GM18508 (cell line): ENCODE results near the gene GNG7.
"Not testable (repeated sequence)": the region's sequence is repeated elsewhere in the genome, so short reads cannot be mapped to it uniquely, and the experiment has no call there.

Experiments used
- ATAC-seq: cut with Tn5 transposase; IDR thresholded peaks from one replicate; pipeline ENCODE4 v1.9.1; 2021; ENCODE audit warnings: moderate number of reproducible peaks; ENCODE audit not compliant: insufficient read depth, unreplicated experiment

The GNG7 gene

DNA sequence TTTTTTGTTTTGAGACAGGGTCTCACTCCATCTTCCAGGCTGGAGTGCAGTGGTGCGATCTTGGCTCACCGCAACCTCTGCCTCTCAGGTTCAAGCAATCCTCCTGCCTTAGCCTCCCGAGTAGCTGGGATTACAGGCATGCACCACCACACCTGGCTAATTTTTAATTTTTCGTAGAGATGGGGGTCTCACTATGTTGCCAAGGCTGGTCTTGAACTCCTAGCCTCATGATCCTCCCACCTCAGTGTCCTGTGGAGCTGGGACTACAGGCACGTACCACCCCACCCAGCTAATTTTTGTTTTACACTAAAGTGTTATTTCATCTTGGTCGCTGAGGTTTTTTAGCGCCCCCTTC lies 93.5 kb downstream of the GNG7 start:
- not testable (repeated sequence) for ATAC-seq

DNA sequence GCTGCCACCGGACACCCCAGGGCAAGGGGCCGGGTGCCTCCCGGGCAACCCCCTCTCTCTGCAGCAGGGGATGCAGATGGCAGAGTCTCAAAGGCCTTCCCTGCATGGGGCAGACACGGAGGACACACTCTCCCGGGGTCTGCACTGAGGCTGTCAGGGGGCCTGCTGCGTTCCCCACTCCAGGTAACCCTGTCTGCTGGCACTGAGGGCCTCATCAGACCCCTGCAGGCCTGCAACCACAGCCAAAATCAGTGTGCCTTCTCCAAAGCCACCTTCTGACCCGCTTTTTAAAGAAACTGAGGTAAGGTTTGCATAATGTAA lies 93.9 kb downstream of the GNG7 start:
- ATAC-seq, result no peak

DNA sequence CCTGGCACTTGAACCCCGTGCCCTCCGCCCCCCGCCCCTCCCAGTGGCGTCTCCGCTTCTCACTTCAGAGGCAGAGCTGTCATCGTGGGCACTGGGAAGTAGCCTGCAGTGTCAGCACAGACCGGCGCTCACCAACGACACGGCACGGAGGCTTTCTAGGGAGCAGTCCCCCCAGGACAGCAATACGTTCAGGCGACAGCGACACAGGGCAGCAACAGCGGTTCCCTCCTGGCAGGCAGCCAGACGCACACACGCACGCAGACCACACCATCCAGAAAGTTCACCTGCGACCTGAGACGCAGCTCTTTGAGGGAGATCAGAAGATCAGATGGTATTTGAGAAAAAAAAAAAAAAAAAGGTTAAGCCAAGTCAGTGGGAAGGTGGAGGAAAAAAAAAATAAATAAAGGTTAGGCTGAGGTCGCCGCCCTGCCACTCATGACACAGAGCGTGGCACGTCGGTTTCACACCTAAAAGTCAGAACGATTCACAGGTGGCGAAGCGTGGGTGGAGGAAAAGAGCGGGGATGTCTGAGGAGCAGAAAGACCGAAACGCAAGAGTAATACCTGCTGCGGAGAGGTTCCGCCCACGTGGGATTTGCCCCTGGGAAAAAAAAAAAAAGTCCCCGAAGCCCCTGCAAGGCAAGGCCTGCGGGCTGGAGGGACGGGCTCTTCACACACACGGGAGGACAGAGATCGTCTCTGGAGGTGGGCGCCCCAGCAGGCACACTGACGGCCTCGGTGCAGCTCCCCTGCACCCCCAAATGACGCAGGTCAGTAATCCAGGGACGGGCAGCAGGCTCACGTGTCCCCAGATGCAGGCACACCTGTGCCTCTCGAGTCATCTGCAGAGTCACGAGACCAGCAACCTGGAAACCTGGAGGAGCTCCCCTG lies 94.5 kb downstream of the GNG7 start:
- ATAC-seq, result no peak

- ATAC-seq, result not testable (repeated sequence)
These were observed 95.7 kb downstream of the GNG7 start for GRCh38 chr19:2606774-2607173.

DNA sequence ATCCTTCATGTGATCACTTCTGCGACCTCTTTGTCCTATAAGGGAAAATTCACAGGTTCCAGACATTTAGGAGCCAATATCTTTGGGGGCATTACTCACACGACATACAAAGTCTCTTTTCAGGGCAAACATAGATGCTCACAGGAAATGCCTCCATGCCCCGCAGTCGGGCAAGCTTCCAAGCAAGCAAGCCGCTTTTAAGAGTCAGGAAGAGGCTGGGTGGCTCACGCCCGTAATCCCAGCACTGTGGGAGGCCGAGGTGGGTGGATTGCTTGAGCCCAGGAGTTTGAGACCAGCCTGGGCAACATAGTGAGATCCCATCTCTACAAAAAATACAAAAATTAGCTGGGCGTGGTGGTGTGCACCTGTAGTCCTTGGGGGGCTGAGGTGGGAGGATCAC lies 96.6 kb downstream of the GNG7 start:
- ATAC-seq, result not testable (repeated sequence)

DNA sequence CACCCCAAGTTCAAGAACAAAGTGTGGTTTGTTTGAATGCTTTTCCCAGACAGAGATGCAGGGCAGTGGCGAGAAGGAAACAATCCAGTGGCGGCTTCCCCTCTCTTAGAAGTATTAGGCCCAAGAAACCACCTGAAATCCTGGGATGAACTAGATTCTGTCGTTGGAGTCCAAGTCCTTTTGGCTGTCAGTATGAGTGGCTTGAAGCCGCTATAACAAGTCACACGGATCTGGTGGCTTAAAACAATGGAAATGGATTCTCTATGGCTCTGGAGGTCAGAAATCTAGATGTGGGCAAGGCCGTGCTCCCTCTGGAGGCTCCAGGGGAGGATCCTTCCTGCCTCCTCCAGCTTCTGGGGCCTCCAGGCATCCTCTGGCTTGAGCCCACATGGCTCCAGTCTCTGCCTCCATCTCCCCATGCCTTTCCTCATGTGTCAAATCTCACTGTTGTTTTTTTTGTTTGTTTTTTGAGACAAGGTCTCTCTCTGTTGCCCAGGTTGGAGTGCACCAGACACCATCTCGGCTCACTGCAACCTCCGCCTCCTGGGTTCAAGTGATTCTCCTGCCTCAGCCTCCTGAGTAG lies 97.7 kb downstream of the GNG7 start:
- no peak for ATAC-seq

DNA sequence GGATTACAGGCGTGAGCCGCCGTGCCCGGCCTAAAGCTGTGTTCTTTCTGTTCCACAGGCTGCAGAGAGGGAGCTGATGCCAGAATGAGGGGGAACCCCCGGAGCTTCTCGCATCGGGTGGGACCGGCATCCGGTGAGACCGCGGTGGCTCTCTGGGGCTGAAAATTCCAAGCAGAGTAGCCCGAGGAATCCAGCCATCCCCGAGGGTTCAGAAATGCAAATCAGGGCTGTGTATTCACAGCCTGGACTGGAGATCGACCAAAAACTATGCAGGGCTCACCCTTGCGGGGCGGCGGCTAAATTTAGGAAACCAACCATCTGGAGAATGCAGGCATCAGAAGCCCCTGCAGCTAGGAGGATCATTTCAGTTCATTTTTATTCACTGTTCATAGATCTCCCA lies 99.2 kb downstream of the GNG7 start:
- no peak for ATAC-seq

DNA sequence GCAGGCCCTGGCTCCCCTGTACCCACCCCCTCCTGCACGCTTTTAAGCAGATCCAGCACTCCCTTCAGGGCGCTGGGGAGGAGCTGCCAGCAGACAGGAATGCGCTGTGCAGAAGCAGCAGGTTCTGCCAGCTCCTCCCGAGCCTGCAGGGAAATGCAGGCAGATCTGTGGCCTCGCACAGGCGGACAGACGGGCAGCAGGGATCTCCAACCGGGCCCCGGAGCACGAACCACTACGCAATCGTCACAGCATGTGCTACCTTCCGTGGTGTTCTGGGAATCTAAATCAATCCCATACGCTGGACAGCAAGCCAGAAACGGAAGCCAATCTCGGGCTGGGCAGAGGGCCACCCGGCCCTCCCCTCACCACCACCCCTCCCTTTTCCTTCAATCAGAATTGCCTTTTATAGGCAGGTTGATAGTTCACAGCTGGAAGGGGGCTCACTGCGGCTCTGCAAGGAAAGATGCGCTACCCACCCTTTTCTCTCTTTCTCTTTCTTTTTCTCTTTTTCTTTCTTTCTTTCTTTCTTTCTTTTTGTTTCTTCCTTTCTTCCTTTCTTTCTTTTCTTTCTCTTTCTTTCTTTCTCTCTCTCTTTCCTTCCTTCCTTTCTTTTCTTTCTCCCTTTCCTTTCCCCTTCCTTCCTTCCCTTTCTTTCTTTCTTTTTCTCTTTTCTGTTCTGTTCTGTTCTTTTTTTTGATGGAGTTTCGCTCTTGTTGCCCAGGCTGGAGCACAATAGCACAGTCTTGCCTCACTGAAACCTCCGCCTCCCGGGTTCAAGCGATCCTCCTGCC lies 99.9 kb downstream of the GNG7 start:
- no peak for ATAC-seq

DNA sequence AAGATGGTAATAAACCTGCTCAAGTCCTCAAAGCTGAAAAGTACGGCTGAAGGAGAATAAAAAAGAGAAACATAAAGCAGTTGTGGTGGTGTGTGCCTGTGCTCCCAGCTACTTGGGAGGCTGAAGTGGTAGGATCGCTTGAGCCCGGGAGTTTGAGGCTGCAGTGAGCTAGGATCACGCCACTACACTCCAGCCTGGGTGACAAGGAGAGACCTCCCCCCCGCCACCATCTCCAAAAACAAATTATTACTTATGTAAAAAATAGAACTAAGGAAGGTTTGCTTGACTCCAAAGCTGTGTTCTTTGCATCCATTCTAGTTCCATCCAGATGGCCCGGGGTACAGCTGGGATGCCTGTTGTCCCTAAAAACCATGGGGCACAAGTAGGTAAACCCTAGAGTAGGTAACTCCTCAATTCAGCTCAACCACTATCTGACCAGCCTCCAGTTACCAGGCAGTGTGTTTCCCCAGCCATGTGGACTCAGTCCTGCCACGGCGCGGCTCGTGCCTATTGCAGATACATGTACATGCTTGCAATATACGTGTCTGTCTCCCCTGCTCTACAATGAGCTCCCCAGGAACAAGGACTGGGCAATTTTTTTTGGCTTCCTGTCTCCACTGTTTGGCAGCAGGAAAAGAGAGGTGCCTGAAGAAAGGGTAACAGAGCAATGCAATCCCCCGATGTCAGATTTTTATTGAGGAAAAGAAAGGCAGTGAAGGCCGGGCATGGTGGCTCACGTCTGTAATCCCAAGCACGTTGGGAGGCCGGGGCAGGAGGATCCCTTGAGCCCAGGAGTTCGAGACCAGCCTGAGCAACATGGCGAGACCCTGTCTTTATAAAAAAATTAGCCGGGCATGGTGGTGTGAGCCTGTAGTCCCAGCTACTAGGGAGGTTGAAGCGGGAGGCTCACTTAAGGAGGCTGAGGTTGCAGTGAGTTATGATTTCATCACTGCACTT lies 101.3 kb downstream of the GNG7 start:
- no peak for ATAC-seq

GRCh38 chr19:2594319-2594718 lies 108.2 kb downstream of the GNG7 start:
- no peak for ATAC-seq

DNA sequence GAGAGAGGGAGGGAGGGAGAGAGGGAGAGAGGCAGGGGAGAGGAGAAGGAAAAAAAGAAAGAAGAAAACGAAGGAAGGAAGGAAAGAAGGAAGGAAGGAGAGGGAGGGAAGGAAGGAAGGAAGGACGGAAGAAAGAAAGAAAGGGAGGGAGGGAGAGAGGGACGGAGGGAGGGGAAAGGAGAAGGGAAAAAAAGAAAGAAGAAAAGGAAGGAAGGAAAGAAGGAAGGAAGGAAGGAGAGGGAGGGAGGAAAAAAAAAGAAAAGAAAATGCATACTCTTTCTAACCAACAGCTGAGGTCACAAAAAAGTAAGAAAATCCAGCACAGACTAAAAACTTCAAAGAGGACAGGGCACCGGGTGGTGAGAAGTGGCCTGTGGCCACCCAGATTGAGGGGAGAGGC lies 109.7 kb downstream of the GNG7 start:
- ATAC-seq, result no peak

GRCh38 chr19:2591537-2592291 lies 110.8 kb downstream of the GNG7 start:
- ATAC-seq, result no peak

DNA sequence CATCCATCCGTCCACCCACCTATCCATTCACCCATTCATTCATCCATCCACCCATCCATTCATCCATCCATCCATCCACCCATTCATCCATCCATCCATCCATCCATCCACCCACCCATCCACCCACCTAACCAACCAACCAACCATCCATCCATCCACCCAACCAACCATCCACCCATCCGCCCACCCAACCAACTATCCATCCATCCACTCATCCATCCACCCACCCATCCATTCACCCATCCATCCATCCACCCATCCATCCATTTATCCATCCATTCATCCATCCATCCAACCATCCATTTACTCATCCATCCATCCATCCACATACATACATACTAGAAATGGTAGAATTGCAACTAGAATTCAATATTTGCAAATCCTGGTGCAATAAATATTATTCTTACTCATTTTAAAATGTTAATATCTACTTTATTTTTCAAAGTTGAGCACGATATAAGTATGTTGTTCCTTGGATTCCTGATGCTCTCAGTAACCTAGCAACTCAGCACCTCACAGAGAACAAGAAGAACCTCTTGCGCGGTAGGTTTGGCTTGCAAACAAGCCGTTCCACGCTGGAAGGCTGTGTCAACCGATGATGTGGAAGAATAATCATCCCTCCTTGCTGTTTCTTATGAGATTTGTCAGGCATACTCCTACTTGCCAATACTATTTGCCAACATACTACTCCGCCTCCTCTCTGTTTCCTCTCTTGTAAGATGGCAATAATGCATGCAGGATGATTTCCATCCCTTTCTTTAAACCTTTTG lies 111.7 kb downstream of the GNG7 start:
- ATAC-seq, result no peak

GRCh38 chr19:2589441-2589840 lies 113.1 kb downstream of the GNG7 start:
- ATAC-seq, result no peak

DNA sequence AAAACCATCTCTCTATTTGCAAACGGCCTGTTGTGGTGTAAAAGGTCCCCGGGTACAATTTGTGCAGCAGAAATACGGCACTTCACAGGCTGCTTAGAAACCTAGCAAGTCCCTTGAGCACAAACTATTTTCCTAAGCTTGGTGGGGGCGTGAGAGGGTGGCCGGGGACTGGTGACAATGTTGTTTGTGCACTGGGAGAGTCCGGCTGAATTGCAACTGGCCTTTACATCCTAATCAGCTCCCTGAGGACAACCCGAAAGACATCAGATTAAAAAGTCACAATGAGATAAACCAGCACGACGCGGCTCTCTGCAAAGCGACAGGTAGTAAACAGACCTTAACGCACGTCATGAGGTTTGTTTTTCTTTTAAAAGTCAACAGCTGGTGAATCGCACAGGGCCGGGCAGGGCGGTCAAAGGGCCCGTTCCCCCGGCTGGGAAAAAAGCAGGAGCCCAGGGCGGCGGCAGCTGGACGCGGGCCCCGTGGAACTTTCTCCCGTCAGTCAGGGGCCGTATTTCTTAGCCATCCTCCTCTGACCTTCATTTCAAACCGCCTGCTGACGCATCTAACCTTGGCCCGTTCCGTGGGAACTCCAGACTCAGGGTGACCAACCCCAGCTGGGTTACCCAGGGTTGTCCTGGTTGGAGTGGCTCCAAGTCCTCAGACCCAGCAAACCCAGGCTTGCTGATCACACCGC lies 114.3 kb downstream of the GNG7 start:
- no peak for ATAC-seq

GRCh38 chr19:2587001-2587719 lies 115.3 kb downstream of the GNG7 start:
- ATAC-seq, result no peak

- ATAC-seq, result no peak
These were observed 116.3 kb downstream of the GNG7 start for GRCh38 chr19:2586196-2586595.

DNA sequence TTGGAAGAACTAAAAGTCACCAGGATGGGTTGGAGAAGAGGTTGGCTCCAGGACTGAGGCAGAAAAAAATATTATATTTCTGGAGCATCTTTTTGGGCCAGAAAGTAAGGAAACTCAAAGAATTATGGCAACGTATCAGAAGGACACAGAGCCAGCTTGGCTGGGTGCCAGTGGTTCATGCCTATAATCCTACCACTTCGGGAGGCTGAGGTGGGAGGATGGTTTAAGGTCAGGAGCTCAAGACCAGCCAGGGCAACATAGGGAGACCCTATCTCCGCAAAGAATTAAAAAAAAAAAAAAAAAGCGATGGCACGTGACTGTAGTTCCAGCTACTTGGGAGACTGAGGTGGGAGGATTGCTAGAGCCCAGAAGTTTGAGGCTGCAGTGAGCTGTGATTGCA lies 118.5 kb downstream of the GNG7 start:
- no peak for ATAC-seq
